GM12874 (cell line): Measurements from ENCODE around the gene CSNK1D.

Experiments used
- CTCF ChIP-seq: IDR thresholded peaks from 2 replicates; pipeline ENCODE4 v1.5.1; 2011; ENCODE audit warnings: low read depth, mild to moderate bottlenecking, control low read depth, low read length, moderate library complexity; ENCODE audit not compliant: insufficient read depth

The CSNK1D gene

GRCh38 chr17:82295472-82295814, 21.9 kb upstream of the CSNK1D start:
- TF ChIP-seq CTCF = no peak

DNA sequence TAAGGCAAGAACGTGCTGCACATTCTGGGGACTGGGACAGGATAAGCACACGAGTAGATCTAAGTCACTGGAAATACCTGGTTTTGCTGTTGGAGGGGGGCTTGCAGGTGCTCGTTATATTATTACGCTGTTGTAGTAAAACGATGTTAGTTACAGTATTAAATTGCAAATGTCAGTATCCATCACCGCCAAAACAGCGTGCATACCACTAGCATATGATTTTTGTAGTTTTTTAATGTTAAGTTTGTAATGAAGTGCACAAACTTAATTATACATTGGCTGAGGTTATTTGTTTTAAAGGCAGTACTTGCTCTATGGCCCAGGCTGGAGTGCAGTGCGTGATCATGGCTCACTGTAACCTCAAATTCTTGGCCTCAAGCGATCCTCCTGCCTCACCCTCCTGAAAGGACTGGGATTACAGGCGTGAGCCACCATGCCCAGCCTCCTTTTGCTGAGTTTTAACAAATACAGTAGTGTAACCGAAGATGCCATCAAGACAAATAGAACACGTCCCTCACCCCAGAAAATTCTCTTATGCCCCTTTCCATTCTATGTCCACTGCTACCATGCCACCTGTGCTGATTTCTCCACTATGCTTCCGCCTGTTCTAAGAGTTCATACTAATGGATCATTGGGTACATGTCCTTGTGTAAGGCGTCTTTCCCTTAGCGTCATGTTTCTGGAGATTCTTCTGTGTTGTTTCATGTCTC, 20.7 kb upstream of the CSNK1D start:
- TF ChIP-seq CTCF = no peak

DNA sequence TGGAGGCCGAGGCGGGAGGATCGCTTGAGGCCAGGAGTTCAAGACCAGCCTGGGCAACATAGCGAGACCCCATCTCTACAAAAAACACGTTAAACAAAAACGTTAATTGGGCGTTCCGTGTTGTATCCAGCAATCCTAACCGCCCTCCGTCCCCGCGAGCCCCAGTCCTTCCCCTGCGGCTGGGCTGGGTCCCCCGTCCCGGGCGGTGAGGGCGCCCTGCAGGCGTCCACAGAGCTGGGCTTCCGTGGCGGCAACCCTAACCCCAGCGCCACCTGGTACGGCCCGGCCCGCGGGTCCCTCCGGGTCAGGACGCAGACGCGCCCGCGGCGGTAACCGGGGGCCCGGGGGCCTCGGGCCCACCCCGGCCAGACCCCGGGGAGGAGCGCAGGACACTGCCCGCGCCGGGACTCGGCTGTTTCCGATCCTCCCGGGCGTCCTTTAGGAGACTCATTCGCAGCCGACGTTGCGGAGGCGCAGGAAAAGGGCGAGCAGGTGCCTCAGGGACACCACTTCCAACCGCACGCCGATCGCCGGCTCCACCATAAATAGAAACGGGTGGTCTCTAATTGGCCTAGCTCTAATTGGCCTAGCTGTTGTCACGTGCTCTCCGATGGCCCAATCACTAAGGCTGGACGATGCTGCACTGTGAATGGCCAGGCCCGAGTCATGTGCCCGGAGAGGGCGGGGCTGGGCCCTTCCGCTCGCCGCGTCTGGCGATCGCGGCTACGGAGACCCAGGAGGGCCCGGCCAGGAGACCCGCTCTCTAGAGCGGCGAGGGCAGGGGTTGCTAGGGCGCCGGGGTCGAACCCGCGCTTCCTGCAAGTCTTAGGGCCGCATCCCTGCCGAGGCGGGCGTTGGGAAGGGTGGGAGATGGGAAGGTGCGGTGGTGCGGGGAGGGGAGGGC, 19.0 kb upstream of the CSNK1D start:
- TF ChIP-seq CTCF = no peak

DNA sequence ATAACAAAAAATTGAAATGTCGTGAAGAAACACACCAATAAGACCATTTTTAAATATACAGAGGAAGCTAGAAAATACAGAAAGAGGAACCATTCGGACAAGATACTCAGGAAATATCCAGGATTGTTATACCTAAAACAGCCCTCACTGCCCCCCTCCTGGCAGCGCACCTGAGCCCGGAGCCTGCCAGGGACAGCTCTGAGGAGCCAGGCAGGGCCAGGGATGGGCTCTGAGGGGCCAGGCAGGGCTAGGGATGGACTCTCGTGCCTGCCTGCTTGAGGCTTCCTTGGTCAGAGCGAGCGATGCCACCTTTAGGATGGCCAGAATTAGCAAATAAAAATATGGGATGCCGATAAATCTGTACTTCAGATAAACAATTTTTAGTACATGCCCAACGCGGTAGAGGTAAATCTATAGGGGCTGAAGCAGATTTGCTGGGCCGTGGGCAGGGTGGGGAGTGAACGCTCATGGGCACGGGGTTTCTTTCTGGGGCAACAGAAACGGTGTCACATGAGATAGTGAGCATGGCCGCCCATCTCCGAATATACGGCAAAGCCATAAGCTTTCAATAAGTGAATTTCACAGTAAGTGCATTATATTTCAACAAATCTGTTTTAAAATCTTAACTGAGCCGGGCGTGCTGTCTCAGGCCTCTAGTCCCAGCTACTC, 18.2 kb upstream of the CSNK1D start:
- TF ChIP-seq CTCF = no peak

- TF ChIP-seq CTCF = no peak
Observed at GRCh38 chr17:82287868-82288801, 14.6 kb upstream of the CSNK1D start.

DNA sequence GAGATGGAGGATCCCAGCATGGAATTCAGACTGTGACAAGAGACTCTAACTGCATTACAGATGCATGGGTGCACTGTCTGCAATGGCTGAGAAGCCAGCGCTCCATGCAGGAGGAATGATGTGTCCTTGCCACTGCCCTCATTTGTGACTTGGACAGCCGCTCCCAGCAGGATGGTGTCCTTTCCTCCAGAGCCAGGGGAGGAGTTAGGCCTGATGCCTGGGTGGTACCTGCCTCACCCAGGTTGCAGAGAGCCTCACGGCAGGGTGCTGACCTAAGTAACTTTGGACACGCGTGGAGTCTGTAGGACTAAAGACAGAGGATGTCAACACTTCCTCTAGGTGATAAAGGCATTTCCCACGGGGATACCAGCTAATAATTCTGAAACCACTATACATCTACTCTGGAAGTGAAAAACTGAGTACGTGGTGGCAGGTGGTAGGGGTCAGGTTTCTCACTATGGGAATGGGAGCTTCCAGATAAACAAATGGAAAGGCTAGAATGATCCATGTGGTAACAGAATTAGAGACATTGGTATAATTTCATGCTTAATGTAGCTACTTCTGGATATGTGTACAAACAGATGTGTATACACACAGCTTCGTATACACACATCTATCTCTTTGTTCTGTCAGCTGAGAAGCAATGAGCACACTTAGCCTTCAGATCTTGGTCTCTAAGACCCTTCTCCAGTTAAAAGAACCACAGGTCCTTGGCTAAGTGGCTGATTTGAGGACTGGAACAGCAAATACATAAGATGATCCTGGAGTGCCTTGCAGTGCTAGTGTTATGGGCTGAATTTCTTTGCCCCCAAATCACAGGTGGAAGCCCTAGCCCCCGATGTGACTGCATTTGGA, 13.7 kb upstream of the CSNK1D start:
- TF ChIP-seq CTCF = no peak
